SK-N-SH (cell line): ENCODE measurements around the gene SORCS3.

Source experiments
- EP300 ChIP-seq, 2 experiments: IDR thresholded peaks; 2 replicates each; pipeline versions ENCODE4 v1.4.0 to v1.6.1; 2012; ENCODE audit warnings: borderline replicate concordance in 1 of 2, low read depth in 1 of 2, low read length in 1 of 2
- FOXJ3 ChIP-seq: sonication (generic); formaldehyde crosslinking; IDR thresholded peaks from 2 replicates; pipeline ENCODE4 v1.5.1; 2020; ENCODE audit warnings: mild to moderate bottlenecking, missing genetic modification reagents
- FOXM1 ChIP-seq: IDR thresholded peaks from 2 replicates; pipeline ENCODE4 v1.4.0; 2012; ENCODE audit warnings: low read depth, mild to moderate bottlenecking
- JUND ChIP-seq: IDR thresholded peaks from 2 replicates; pipeline ENCODE4 v1.4.0; 2012
- MEF2A ChIP-seq: IDR thresholded peaks from 2 replicates; pipeline ENCODE4 v1.4.0; 2012; ENCODE audit warnings: low read depth, borderline replicate concordance
- NFIC ChIP-seq: IDR thresholded peaks from 2 replicates; pipeline ENCODE4 v1.4.0; 2012; ENCODE audit warnings: borderline replicate concordance
- NRF1 ChIP-seq: IDR thresholded peaks from 2 replicates; pipeline ENCODE4 v1.6.1; 2012; ENCODE audit warnings: low read depth, mild to moderate bottlenecking, low read length
- POLR2AphosphoS5 ChIP-seq: IDR thresholded peaks from 2 replicates; pipeline ENCODE4 v1.6.1; 2012; ENCODE audit warnings: low read depth, low read length
- RFX5 ChIP-seq: IDR thresholded peaks from 2 replicates; pipeline ENCODE4 v1.6.1; 2012; ENCODE audit warnings: mild to moderate bottlenecking, improper control_type of control experiment, low read length
- SIN3A ChIP-seq: IDR thresholded peaks from 2 replicates; pipeline ENCODE4 v1.6.1; 2012; ENCODE audit warnings: low read depth, mild to moderate bottlenecking, low read length, moderate library complexity, borderline replicate concordance
- TAF1 ChIP-seq: IDR thresholded peaks from 2 replicates; pipeline ENCODE4 v1.6.1; 2012; ENCODE audit warnings: low read depth, mild to moderate bottlenecking, low read length, moderate library complexity, borderline replicate concordance
- YY1 ChIP-seq: IDR thresholded peaks from 2 replicates; pipeline ENCODE4 v1.4.0; 2012; ENCODE audit warnings: low read depth, mild to moderate bottlenecking
- TF ChIP-seq, protein P1 (sequence below): fragments of 200-600 bp; sonication (generic); IDR thresholded peaks from 2 replicates; pipeline ENCODE4 v1.6.1; 2017; ENCODE audit warnings: antibody characterized with exemption, mild to moderate bottlenecking, moderate library complexity
- TF ChIP-seq, protein P2 (sequence below): IDR thresholded peaks from 2 replicates; pipeline ENCODE4 v1.4.0; 2012; ENCODE audit warnings: low read depth

DNA sequence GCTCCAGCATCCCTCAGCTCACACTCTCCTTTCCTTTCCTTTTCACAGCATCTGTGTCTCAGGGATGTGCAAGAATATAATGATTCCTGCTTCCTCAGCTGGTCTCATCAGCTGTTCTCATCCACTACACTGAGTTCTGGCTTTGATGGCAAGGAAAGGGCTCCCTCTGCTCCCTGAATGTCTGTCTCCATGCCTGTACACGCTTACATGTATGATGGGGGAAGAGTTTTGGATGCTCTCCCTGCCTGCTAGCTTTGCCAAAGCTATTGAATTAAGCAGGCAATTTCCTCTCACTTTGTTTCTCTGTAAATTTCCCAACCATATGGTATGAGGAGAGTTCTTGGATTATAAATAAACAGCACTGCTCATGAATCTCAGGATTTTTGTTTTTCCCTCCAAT, 254.5 kb downstream of the SORCS3 start:
- TF ChIP-seq MEF2A (no peak), FOXJ3 (CRISPR knock-in tag) (no peak), NRF1 (no peak), EP300 (IDR thresholded peaks at IDR 0.05; ENCODE audit: borderline replicate concordance in 1 of 2, low read depth in 1 of 2, low read length in 1 of 2) (no peak), POLR2AphosphoS5 (no peak), SIN3A (no peak), TAF1 (no peak), RFX5 (no peak), JUND (no peak), FOXM1 (no peak), YY1 (no peak), NFIC (no peak)
- TF ChIP-seq, protein P1, sequence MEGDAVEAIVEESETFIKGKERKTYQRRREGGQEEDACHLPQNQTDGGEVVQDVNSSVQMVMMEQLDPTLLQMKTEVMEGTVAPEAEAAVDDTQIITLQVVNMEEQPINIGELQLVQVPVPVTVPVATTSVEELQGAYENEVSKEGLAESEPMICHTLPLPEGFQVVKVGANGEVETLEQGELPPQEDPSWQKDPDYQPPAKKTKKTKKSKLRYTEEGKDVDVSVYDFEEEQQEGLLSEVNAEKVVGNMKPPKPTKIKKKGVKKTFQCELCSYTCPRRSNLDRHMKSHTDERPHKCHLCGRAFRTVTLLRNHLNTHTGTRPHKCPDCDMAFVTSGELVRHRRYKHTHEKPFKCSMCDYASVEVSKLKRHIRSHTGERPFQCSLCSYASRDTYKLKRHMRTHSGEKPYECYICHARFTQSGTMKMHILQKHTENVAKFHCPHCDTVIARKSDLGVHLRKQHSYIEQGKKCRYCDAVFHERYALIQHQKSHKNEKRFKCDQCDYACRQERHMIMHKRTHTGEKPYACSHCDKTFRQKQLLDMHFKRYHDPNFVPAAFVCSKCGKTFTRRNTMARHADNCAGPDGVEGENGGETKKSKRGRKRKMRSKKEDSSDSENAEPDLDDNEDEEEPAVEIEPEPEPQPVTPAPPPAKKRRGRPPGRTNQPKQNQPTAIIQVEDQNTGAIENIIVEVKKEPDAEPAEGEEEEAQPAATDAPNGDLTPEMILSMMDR = no peak
- TF ChIP-seq, protein P2, sequence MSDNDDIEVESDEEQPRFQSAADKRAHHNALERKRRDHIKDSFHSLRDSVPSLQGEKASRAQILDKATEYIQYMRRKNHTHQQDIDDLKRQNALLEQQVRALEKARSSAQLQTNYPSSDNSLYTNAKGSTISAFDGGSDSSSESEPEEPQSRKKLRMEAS = no peak
